HG03460 (cell line): ENCODE data around the gene MSH3.

Source experiments
- ATAC-seq: cut with Tn5 transposase; IDR thresholded peaks from one replicate; pipeline ENCODE4 v1.9.1; 2021; ENCODE audit not compliant: unreplicated experiment

The MSH3 gene

DNA sequence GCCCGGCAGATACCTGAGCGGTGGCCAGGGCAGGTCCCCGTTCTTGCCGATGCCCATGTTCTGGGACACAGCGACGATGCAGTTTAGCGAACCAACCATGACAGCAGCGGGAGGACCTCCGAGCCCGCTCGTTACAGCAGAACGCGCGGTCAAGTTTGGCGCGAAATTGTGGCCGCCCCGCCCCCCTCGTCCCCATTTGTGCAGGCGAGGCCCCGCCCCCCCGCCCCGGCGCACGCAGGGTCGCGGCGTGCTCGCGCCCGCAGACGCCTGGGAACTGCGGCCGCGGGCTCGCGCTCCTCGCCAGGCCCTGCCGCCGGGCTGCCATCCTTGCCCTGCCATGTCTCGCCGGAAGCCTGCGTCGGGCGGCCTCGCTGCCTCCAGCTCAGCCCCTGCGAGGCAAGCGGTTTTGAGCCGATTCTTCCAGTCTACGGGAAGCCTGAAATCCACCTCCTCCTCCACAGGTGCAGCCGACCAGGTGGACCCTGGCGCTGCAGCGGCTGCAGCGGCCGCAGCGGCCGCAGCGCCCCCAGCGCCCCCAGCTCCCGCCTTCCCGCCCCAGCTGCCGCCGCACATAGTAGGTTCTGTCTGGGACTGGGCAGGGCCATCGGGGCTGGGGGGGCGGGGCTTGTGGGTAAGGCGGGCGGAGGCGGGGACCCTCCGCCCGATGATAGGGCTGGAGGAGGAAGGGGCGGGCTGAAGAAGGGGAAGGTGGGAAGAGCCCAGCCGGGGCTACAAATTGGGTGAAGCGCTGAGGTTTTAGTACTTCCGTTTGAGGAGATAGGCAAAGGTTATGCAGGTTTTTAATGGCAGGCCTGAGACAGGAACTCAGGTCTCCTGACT lies at the start of gene MSH3, which contains the start of gene DHFR:
TSS of gene MSH3 (plus strand) at position 262 of the 840 bp plus-strand sequence. CDS start at position 338, 76 bp downstream.
TSS of gene DHFR (minus strand) at position 593 of the 840 bp plus-strand sequence. CDS start at position 99, 494 bp downstream.
- ATAC-seq, result peak; percentile 45

- ATAC-seq, result no peak
These were observed 47.1 kb upstream of the MSH3 start for GRCh38 chr5:80607343-80607742.

DNA sequence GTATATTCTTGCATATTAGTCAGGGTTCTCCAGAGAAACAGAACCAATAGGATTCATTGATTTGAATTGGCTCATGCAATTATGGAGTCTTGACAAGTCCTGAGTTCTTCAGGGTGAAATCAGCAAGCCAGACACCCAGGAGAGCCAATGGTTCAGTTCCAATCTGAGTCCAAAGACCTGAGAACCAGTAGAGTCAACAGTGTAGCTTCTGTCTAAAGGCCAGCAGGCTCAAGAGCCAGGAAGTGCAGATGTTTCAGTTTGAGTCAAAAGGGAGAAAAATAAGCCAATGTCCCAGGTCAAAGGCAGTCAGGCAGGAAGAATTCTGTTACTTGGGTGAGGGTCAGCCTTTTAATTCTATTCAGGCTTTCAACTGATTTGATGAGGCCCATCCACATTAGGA lies 46.6 kb upstream of the MSH3 start:
- peak; percentile 86 for ATAC-seq

DNA sequence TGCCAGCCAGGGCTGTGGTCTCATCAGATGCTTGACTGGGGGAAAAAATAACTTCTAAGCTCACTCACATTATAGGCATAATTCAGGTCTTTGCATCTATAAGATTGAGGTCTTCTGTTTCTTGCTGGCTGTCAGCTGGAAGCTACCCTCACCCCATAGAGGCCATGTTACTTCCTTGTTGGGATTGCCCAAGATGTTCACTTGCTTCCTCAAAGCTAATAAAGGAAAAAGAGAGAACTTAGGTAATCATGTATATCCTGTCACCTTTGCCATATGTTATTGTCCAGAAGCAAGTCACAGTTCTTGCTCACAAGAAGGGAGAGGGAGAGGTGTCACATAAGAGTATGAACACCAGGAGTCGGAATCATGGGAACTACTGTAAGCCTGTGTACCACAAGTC lies 45.7 kb upstream of the MSH3 start:
- ATAC-seq, result no peak

DNA sequence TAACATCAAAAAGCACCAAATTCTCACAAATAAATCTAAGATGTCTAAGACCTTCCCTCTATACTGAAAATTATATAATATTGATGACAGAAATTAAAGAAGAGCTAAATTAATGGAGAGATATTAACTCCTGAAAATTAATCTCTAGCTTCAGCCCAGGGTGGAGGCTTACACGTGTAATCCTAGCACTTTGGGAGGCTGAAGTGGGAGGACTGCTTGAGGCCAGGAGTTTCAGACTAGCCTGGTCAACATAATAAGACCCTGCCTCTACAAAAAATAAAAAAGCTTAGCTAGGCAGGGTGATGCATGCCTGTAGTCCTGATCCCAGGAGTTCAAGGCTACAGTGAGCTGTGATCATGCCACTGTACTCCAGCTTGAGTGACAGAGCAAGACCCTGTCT lies 44.8 kb upstream of the MSH3 start:
- ATAC-seq, result no peak

GRCh38 chr5:80615266-80615914 lies 39.1 kb upstream of the MSH3 start:
- ATAC-seq, result no peak

GRCh38 chr5:80618438-80618837 lies 36.0 kb upstream of the MSH3 start:
- ATAC-seq, result no peak

- no peak for ATAC-seq
These were observed 35.4 kb upstream of the MSH3 start for GRCh38 chr5:80619086-80619485.

DNA sequence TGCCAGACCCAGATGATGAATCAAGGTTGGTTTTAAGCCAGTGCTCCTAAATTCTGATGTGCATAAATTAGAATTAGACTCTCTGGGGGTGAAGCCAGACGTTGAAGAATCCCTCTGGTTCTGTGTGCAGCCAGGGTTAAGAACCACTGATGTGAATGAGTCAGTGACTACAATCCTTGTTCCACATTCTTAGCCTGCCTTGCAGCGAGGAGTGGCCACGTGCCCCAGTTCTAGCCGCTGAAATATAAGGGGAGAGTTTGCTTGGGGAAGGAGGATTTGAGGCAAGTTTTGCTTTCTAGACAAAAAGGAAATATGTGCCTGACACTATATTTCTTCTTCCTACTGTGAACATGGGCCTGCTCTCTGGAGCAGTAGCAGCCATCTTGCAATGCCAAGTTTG lies 34.2 kb upstream of the MSH3 start:
- ATAC-seq, result no peak

DNA sequence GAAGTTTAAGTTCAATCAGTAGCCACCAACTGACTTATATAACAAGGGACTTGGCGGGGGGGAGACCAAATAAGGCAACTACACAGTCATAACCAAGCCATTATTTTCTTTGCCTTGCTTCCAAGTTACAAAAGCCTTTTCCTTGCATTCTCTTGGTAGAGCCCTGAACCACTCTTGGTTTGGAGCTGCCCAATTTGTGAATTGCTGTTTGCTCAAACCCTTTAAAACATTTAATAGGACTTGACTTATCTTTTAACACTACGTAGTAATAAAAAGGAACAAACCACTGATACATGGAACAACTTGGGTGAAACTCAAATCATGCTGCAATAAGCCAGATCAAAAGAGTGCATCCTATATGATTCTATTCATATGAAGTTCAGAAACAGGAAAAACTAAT lies 31.7 kb upstream of the MSH3 start:
- ATAC-seq, result no peak

GRCh38 chr5:80623999-80624398 lies 30.5 kb upstream of the MSH3 start:
- ATAC-seq, result no peak

DNA sequence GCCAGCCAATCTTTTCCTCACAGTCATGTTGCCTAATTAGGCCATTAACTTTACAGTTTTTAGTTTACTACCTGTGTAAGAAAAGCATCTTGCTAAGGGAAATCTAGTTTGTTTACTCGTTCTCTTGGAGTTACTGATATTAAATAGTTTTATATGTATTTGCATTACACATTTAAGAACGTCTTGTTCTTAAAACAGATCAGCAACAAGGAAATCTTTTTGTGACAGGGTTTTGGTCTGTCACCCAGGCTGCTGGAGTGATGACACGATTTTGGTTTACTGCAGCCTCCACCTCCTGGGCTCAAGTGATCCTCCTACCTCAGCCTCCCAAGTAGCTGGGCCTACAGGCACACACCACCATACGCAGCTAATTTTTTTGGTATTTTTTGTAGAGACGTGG lies 29.2 kb upstream of the MSH3 start:
- ATAC-seq, result no peak

DNA sequence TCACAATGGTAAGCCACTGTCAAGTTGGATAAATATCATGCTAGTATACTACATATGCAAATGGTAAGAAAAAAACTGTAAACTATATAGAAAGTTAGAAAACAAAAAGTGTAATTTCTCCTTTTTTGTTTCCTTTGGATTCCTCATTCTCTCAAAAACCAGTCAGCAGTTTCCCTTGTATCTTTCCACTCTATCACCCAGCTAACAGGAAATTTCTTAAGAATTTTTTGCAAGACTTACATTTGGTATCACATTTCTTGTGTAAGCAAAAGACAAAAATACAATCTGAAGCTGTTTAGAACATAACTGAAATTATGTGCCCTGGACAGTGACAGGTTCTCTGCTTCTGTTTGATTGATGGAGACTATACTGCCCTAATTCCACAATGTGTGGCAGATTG lies 25.2 kb upstream of the MSH3 start:
- ATAC-seq, result no peak

GRCh38 chr5:80631278-80632259 lies 22.9 kb upstream of the MSH3 start:
- ATAC-seq, result no peak

DNA sequence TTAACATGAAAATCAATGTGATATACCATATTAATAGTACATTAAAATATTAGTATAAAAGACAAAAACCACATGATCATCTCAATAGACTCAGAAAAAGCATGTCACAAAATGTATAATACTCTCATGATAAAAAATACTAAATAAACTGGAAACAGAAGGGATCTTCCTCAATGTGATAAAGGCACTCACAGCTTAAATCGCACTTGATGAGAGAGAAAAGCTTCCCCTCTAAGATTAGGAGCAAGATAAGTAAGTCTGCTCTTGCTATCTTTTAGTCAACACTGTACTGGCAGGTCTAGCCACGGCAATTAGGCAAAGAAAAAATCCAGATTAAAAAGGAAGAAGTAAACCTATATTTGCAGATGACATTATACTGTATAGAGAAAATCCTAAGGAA lies 21.8 kb upstream of the MSH3 start:
- no peak for ATAC-seq

- ATAC-seq, result no peak
These were observed 20.3 kb upstream of the MSH3 start for GRCh38 chr5:80634193-80634592.

DNA sequence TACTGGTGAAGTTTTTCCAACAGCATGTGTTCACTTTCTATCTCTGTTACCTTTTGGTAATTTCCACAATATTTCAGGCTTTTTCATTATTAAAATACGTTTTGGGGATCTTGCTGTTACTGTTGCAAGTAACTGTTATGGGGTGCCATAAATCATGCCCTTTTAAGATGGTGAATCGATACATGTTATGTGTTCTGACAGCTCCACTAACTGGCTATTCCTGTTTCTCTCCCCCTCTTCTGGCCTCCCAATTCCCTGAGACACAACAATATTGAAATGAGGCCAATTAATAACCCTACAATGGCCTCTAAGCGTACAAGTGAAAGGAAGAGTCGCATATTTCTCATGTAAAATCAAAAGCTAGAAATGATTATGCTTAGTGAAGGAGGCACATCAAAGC lies 13.1 kb upstream of the MSH3 start:
- no peak for ATAC-seq

DNA sequence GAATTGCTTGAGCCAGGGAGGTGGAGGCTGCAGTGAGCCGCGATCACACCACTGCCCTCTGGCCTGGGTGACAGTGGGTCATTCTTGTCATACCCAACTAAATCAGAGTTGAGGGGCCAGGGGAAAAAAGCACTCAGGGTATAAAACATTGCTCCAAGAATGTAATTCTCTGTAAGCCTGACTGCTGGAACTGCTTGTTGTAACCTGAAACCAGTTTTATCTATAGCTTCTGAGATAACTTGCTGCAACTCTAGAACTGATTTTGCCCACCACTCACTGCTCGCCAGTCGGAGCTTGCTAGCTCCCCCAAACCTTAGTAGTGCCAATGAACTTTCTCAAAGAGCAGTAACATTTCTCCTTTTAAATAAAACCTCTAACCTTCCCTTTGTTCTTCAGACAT lies 9.6 kb upstream of the MSH3 start:
- no peak for ATAC-seq

- no peak for ATAC-seq
These were observed 7.5 kb upstream of the MSH3 start for GRCh38 chr5:80646926-80647325.

GRCh38 chr5:80653502-80653901 lies 950 bp upstream of the MSH3 start:
- no peak for ATAC-seq

DNA sequence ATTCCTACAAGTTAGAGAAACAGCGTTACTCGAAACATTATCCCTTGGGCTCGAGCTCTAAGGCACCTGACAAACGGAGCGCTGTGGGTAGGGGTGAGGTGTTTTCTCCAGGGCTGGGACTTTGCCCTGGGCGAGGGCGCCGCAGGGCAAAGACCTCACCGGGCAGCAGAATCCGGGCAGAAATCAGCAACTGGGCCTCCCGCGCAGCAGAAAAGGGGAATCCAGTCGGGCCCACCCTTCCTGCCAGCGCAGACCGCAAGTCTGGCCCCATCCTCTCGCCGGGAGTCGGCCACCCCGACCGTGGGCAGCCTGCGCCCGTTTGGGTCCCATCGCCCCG lies 430 bp upstream of the MSH3 start:
- no peak for ATAC-seq
